HepG2 (cell line): ENCODE measurements around the gene GHRL.

Experiments used
- CTCF ChIP-seq: sonication (generic); formaldehyde crosslinking; IDR thresholded peaks from 2 replicates; pipeline ENCODE4 v1.5.0; 2020; ENCODE audit warnings: mild to moderate bottlenecking, missing genetic modification reagents, moderate library complexity
- EP300 ChIP-seq, 3 experiments: sonication (generic) in 1 of 3; formaldehyde crosslinking in 1 of 3; IDR thresholded peaks; 2 replicates each; pipeline versions ENCODE4 v1.5.1 to v1.6.1; 2011 to 2020; ENCODE audit warnings: low read depth in 2 of 3, low read length in 2 of 3, borderline replicate concordance in 1 of 3, improper control_type of control experiment in 1 of 3, mild to moderate bottlenecking in 1 of 3, missing genetic modification reagents in 1 of 3, moderate library complexity in 1 of 3
- GLI4 ChIP-seq: sonication (generic); formaldehyde crosslinking; IDR thresholded peaks from 2 replicates; pipeline ENCODE4 v1.5.1; 2020; ENCODE audit warnings: missing genetic modification reagents, mild to moderate bottlenecking, moderate library complexity, borderline replicate concordance
- HMG20A ChIP-seq: IDR thresholded peaks from 2 replicates; pipeline ENCODE4 v1.6.1; 2016; ENCODE audit warnings: borderline replicate concordance
- NCOA1 ChIP-seq: sonication (generic); formaldehyde crosslinking; IDR thresholded peaks from 2 replicates; pipeline ENCODE4 v1.9.0; 2021; ENCODE audit warnings: missing genetic modification reagents
- POLR2A ChIP-seq, 2 experiments: IDR thresholded peaks; 2 replicates each; pipeline ENCODE4 v1.6.1; 2011; ENCODE audit warnings: low read depth in 2 of 2, low read length in 2 of 2, mild to moderate bottlenecking in 1 of 2, moderate library complexity in 1 of 2; ENCODE audit not compliant: insufficient read depth in 1 of 2
- SALL2 ChIP-seq: sonication (generic); formaldehyde crosslinking; IDR thresholded peaks from 2 replicates; pipeline ENCODE4 v1.8.1; 2023; ENCODE audit warnings: mild to moderate bottlenecking, missing genetic modification reagents, inconsistent platforms
- SAP130 ChIP-seq: IDR thresholded peaks from 2 replicates; pipeline ENCODE4 v1.6.1; 2016; ENCODE audit warnings: low read depth
- TCF12 ChIP-seq, 2 experiments: fragments of 450-650 bp in 1 of 2; sonication (generic) in 1 of 2; formaldehyde crosslinking in 1 of 2; IDR thresholded peaks; 2 replicates each; pipeline versions ENCODE4 v1.6.1 to v1.8.0; 2017 to 2022; ENCODE audit warnings: antibody characterized with exemption in 1 of 2, mild to moderate bottlenecking in 1 of 2, missing genetic modification reagents in 1 of 2, moderate library complexity in 1 of 2
- TFAP4 ChIP-seq: sonication (generic); IDR thresholded peaks from 2 replicates; pipeline ENCODE4 v1.6.1; 2016; ENCODE audit warnings: low read depth, borderline replicate concordance
- ZKSCAN8 ChIP-seq: IDR thresholded peaks from 2 replicates; pipeline ENCODE4 v1.6.1; 2016; ENCODE audit warnings: borderline replicate concordance, missing genetic modification reagents, missing compliant biosample characterization
- ZNF674 ChIP-seq: sonication (generic); formaldehyde crosslinking; IDR thresholded peaks from 2 replicates; pipeline ENCODE4 v1.5.0; 2020; ENCODE audit warnings: low read depth, mild to moderate bottlenecking, missing genetic modification reagents

- TF ChIP-seq TFAP4 (no peak), GLI4 (CRISPR knock-in tag) (no peak), ZNF674 (CRISPR knock-in tag) (no peak), SAP130 (no peak), ZKSCAN8 (no peak), CTCF (no peak), NCOA1 (CRISPR knock-in tag) (no peak), EP300 (IDR thresholded peaks at IDR 0.05; ENCODE audit: low read depth in 2 of 2, low read length in 2 of 2) (no peak), EP300 (CRISPR knock-in tag; IDR thresholded peaks at IDR 0.05; ENCODE audit: borderline replicate concordance) (no peak), TCF12 (IDR thresholded peaks at IDR 0.05) (no peak), TCF12 (CRISPR knock-in tag; IDR thresholded peaks at IDR 0.05) (no peak), SALL2 (CRISPR knock-in tag) (no peak), POLR2A (IDR thresholded peaks at IDR 0.05; ENCODE audit: insufficient read depth in 1 of 2, low read depth in 2 of 2, low read length in 2 of 2) (no peak), HMG20A (no peak)
Measured at GRCh38 chr3:10277115-10277625, 15.6 kb downstream of the GHRL start.
